Osteocyte (in vitro differentiated cells): ENCODE measurements around the gene RECQL. TPM values are rescaled to one million over a fixed set of nuclear protein-coding genes. Genes with fewer than 3 reads are reported as not detected.

Source experiments
- DNase-seq: peaks from one replicate; pipeline ENCODE4 v3.0.0; 2021; ENCODE audit warnings: mixed read lengths; ENCODE audit not compliant: unreplicated experiment; ENCODE audit errors: extremely low spot score
- H3K27ac Mint-ChIP-seq: one replicate; pipeline ENCODE4 v1.8.0; 2021; ENCODE audit warnings: mild to moderate bottlenecking, mixed read lengths; ENCODE audit not compliant: unreplicated experiment
- H3K27me3 Mint-ChIP-seq: one replicate; pipeline ENCODE4 v1.8.0; 2021; ENCODE audit warnings: mixed read lengths; ENCODE audit not compliant: unreplicated experiment
- H3K36me3 Mint-ChIP-seq: one replicate; pipeline ENCODE4 v1.8.0; 2021; ENCODE audit warnings: mixed read lengths; ENCODE audit not compliant: unreplicated experiment
- H3K4me1 Mint-ChIP-seq: one replicate; pipeline ENCODE4 v1.8.0; 2021; ENCODE audit warnings: mixed read lengths; ENCODE audit not compliant: unreplicated experiment
- H3K4me3 Mint-ChIP-seq: one replicate; pipeline ENCODE4 v1.8.0; 2021; ENCODE audit warnings: mild to moderate bottlenecking, moderate library complexity, mixed read lengths; ENCODE audit not compliant: unreplicated experiment
- H3K9me3 Mint-ChIP-seq: one replicate; pipeline ENCODE4 v1.8.0; 2021; ENCODE audit warnings: mixed read lengths; ENCODE audit not compliant: unreplicated experiment
- long read RNA-seq: library from polyadenylated mRNA; unstranded; transcript quantifications from one replicate; pipeline ENCODE4 v2.0.0, GENCODE V29; 2021
- total RNA-seq: library from RNA; stranded (reverse); gene quantifications from 2 replicates; pipeline ENCODE4 v1.2.1, GENCODE V29; 2021
- TF ChIP-seq, protein P1 (sequence below): fragments of 200-600 bp; sonication (generic); IDR thresholded peaks from 2 replicates; pipeline ENCODE4 v1.5.0; 2021; ENCODE audit warnings: antibody characterized with exemption, mild to moderate bottlenecking, moderate library complexity

Gene RECQL, protein sequence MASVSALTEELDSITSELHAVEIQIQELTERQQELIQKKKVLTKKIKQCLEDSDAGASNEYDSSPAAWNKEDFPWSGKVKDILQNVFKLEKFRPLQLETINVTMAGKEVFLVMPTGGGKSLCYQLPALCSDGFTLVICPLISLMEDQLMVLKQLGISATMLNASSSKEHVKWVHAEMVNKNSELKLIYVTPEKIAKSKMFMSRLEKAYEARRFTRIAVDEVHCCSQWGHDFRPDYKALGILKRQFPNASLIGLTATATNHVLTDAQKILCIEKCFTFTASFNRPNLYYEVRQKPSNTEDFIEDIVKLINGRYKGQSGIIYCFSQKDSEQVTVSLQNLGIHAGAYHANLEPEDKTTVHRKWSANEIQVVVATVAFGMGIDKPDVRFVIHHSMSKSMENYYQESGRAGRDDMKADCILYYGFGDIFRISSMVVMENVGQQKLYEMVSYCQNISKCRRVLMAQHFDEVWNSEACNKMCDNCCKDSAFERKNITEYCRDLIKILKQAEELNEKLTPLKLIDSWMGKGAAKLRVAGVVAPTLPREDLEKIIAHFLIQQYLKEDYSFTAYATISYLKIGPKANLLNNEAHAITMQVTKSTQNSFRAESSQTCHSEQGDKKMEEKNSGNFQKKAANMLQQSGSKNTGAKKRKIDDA
- 40.7 and 43.4 TPM in 2 replicates for total RNA-seq
- long read RNA-seq, transcript RECQL-203 (16 exons, 2,572 nt), result minor isoform, 80 of 545 reads
- long read RNA-seq, transcript RECQL-204 (15 exons, 3,702 nt), result major isoform, 235 of 545 reads
- long read RNA-seq, partial matches to known transcripts, result 35 of 545 reads
- long read RNA-seq, other reads (novel, unspliced or antisense), result 195 of 545 reads

DNA sequence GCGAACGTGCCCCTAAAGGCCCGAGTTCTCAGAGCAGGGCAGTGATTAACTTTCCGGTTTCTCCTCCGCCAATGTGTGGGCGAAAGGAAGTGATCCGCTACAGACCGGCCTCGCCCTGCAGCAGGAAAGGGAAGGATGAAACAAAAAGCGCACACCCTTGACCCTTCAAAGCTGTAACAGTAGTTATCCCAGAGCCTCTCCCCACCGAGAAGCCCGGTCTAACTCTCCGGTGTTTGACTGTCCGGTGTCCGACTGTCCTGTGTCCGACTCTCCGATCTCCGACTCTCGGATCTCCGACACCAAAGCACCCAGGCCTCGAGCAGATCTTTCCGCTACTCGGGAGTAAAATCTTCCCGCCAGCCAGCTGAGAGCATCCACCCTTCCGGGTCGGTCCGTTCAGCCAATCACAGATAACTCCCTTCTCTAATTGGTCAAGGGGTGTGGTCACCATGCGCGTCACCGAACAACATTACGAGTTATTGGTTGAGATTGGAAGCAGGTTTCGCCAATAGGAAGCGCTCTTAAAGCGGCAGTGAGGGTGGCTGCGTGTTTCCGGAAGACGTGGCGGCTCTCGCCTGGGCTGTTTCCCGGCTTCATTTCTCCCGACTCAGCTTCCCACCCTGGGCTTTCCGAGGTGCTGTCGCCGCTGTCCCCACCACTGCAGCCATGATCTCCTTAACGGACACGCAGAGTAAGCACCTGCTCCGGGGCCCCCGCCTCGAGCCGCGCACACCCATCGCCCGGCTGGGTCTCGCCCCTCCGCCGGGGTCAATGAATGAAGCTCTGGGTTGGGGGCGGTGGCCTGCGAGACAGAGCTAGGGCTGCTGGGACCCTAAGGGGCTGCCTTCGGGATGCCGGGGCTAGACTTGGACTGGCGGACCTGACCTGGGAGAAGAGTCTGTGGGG is at the start of gene RECQL, which contains the start of gene GOLT1B:
Gene RECQL, minus strand, starts transcription at position 378 of the 906 bp plus-strand sequence. CDS start 2,065 bp downstream, outside the sequence.
Gene GOLT1B, plus strand, starts transcription at position 532 of the 906 bp plus-strand sequence. Its CDS starts 135 bp downstream, at position 667.
- DNase-seq, result peak; percentile 96
- Mint-ChIP-seq H3K27ac (no peak within 1 kb of the TSS), H3K4me3 (no peak within 1 kb of the TSS), H3K27me3 (no peaks in the 10 kb centered on the region), H3K4me1 (peaks cover 33% of the 10 kb centered on the region), H3K9me3 (no peaks in the 10 kb centered on the region), H3K36me3 (peaks cover 16% of the 10 kb centered on the region)
- TF ChIP-seq, protein P1, sequence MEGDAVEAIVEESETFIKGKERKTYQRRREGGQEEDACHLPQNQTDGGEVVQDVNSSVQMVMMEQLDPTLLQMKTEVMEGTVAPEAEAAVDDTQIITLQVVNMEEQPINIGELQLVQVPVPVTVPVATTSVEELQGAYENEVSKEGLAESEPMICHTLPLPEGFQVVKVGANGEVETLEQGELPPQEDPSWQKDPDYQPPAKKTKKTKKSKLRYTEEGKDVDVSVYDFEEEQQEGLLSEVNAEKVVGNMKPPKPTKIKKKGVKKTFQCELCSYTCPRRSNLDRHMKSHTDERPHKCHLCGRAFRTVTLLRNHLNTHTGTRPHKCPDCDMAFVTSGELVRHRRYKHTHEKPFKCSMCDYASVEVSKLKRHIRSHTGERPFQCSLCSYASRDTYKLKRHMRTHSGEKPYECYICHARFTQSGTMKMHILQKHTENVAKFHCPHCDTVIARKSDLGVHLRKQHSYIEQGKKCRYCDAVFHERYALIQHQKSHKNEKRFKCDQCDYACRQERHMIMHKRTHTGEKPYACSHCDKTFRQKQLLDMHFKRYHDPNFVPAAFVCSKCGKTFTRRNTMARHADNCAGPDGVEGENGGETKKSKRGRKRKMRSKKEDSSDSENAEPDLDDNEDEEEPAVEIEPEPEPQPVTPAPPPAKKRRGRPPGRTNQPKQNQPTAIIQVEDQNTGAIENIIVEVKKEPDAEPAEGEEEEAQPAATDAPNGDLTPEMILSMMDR, result no peak

DNA sequence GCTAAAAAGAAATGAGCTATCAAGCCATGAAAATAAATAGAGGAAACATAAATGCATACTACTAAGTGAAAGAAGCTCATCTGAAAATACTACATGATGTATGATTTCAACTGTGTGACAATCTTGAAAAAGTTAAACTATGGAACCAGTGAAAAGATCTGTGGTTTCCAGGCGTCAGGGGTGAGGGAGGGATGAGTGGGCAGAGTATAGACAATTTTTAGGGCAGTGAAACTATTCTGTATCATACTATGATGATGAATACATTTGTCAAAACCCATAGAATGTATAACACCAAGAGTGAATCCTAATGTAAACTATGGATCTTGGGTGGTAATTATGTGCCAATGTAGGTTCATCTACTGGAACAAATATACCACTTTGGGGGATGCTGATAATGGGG is 46.0 kb upstream of the RECQL start:
- TF ChIP-seq, protein P1, result no peak
- no peak overlapping the region for H3K4me3 Mint-ChIP-seq
- no peak overlapping the region for H3K27ac Mint-ChIP-seq
- DNase-seq, result no peak
- H3K27me3 Mint-ChIP-seq, result no peaks in the 10 kb centered on the region
- H3K9me3 Mint-ChIP-seq, result no peaks in the 10 kb centered on the region
- no peaks in the 10 kb centered on the region for H3K36me3 Mint-ChIP-seq
- H3K4me1 Mint-ChIP-seq, result no peaks in the 10 kb centered on the region

DNA sequence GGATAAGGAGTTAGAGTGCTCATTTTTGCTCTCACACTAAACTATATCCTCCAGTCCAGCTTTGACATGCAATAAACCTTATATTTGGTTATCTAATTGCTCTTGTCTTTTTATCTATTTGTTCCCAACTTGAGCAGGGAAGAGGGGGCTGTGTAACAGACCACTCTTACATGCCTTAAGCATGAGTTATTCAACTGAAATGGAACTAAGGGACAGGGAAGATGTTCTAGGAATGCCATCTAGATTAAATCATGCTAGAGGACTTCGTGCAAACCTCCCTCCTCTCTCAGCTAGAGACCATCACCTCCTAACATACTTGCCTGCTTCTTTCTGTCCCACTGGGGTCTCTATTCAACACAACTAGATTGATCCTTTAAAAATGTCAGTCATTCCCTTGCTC is 45.3 kb upstream of the RECQL start:
- TF ChIP-seq, protein P1, result no peak
- Mint-ChIP-seq H3K4me3 (no peak overlapping the region), H3K27ac (no peak overlapping the region), H3K36me3 (no peaks in the 10 kb centered on the region), H3K4me1 (no peaks in the 10 kb centered on the region), H3K9me3 (no peaks in the 10 kb centered on the region), H3K27me3 (no peaks in the 10 kb centered on the region)
- DNase-seq, result no peak

DNA sequence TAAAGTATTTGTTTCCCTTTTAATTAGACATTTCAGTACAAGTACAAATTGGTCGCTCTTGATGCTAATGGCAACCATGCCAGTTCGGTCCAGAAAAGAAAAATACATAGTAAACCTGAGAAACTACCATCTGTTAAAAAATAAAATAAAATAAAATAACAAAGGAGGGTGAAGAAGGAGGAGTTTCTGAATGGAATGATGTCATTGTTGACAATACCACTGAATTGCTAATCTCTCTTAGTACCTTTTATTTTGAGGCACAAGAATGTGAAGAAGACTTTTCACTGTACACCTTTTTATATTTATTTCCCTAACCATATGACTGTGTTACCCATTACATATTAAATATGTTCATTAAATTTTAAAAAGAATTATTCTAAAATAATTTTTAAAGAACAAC is 44.1 kb upstream of the RECQL start:
- H3K4me3 Mint-ChIP-seq, result no peak overlapping the region
- no peaks in the 10 kb centered on the region for H3K36me3 Mint-ChIP-seq
- H3K27me3 Mint-ChIP-seq, result no peaks in the 10 kb centered on the region
- TF ChIP-seq, protein P1, result no peak
- H3K4me1 Mint-ChIP-seq, result no peaks in the 10 kb centered on the region
- H3K27ac Mint-ChIP-seq, result no peak overlapping the region
- DNase-seq, result no peak
- H3K9me3 Mint-ChIP-seq, result no peaks in the 10 kb centered on the region
